Common myeloid progenitor, CD34-positive (primary cell): Measurements from ENCODE around the gene TSKU.
"Not testable (repeated sequence)": the region's sequence is repeated elsewhere in the genome, so short reads cannot be mapped to it uniquely, and the experiment has no call there.

ENCODE experiments used
- CTCF ChIA-PET: fragments of 350-600 bp; sonication (Branson Sonifier 250); formaldehyde crosslinking; loops from one replicate; lab custom pipeline; 2021; ENCODE audit warnings: antibody characterized with exemption; lab: Charles Lee
- POLR2A ChIA-PET: fragments of 350-600 bp; sonication (Branson Sonifier 250); formaldehyde crosslinking; loops from one replicate; lab custom pipeline; 2021; ENCODE audit warnings: antibody characterized with exemption; lab: Charles Lee
- DNase-seq, 3 donors: peaks; one replicate each; pipeline versions ENCODE4 v3.0.0 to v3.0.0-alpha.2; 2013
- H3K27ac ChIP-seq, 2 experiments: 1 replicate in 1 of 2; 2 replicates in 1 of 2; pipeline ENCODE4 v1.7.0; 2013; ENCODE audit warnings: inconsistent platforms in 2 of 2, low read length in 2 of 2, mild to moderate bottlenecking in 2 of 2, low read depth in 1 of 2, moderate library complexity in 1 of 2; ENCODE audit not compliant: severe bottlenecking in 2 of 2, insufficient read depth in 1 of 2, poor library complexity in 1 of 2
- H3K27me3 ChIP-seq, 5 experiments: replicated peaks in 2 of 5; 1 replicate in 3 of 5; 2 replicates in 2 of 5; pipeline versions ENCODE4 v1.6.1 to v1.7.0; 2013; ENCODE audit warnings: low read length in 4 of 5, mild to moderate bottlenecking in 2 of 5, moderate library complexity in 2 of 5, inconsistent platforms in 1 of 5; ENCODE audit not compliant: insufficient read depth in 5 of 5, control insufficient read depth in 4 of 5
- H3K36me3 ChIP-seq, 4 experiments: 1 replicate in 2 of 4; 2 replicates in 2 of 4; pipeline versions ENCODE4 v1.6.1 to v1.7.0; 2013; ENCODE audit warnings: low read length in 3 of 4, control low read depth in 1 of 4, mild to moderate bottlenecking in 1 of 4; ENCODE audit not compliant: control insufficient read depth in 4 of 4, insufficient read depth in 4 of 4
- H3K4me1 ChIP-seq, 4 experiments: 1 replicate in 3 of 4; 2 replicates in 1 of 4; pipeline versions ENCODE4 v1.6.1 to v1.7.1; 2013; ENCODE audit warnings: low read length in 3 of 4, mild to moderate bottlenecking in 3 of 4, control low read depth in 1 of 4, inconsistent platforms in 1 of 4, moderate library complexity in 1 of 4; ENCODE audit not compliant: control insufficient read depth in 4 of 4, insufficient read depth in 4 of 4; ENCODE audit errors: control extremely low read depth in 1 of 4
- H3K4me3 ChIP-seq, 7 experiments: 1 replicate in 4 of 7; 2 replicates in 3 of 7; pipeline versions ENCODE4 v1.5.1 to v1.7.0; 2013; ENCODE audit warnings: mild to moderate bottlenecking in 7 of 7, low read length in 6 of 7, moderate library complexity in 6 of 7, inconsistent platforms in 2 of 7, low read depth in 2 of 7, control low read depth in 1 of 7; ENCODE audit not compliant: insufficient read depth in 4 of 7, control insufficient read depth in 1 of 7; ENCODE audit errors: extremely low read depth in 1 of 7
- H3K9me3 ChIP-seq, 5 experiments: 1 replicate in 4 of 5; 2 replicates in 1 of 5; pipeline versions ENCODE4 v1.6.1 to v1.7.1; 2013; ENCODE audit warnings: low read length in 4 of 5, mild to moderate bottlenecking in 2 of 5, inconsistent platforms in 1 of 5, low read depth in 1 of 5, moderate library complexity in 1 of 5; ENCODE audit not compliant: control insufficient read depth in 4 of 5, insufficient read depth in 2 of 5; ENCODE audit errors: control extremely low read depth in 1 of 5
- WGBS: methylation state at CpG from one replicate; pipeline ENCODE4 v1.1.5; 2013; ENCODE audit not compliant: insufficient coverage; 5-methylcytosine and 5-hydroxymethylcytosine counted together

TSKU gene

DNA sequence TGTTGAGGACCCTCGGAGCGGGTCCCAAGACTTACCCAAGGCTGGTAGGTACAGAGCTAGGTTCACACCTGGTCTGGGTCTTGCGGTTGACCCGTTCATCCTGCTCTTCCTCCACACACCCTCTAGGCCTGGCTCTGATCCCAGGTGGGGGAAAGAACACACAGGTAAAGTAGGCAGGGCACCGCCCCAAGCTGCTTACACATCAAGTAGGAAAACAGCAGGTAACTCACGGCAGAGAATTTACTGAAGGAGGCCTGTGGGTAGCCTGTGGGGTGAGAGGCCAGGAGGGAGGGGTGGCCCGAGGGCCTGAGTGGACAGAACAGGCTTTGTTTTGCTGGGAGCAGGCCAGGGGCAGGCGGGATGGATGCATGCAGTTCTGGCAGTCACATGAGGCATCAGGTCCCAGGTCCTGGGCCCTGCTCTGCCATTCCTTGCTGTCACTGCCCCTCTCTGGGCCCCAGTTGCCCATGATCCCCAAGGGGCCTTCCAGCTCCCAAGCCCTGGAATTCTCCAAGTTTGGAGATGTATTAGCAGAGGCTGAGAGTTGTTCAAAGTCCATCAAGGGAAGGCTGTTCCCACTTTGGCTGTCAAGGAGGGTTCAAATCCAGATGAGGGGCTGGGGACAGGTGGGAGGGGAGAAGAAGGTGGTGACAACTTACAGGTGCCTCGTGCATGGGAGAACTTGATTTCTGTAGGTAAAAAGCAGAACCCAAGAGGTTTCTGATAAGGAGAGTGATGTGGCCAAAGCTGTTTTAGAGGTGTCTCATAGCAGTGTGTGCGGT, 5.7 kb downstream of the TSKU start:
- peaks cover 0 to 8% (median 7%) of the 10 kb centered on the region in 4 experiments for H3K4me1 ChIP-seq
- no peak for DNase-seq
- no peak overlapping the region for H3K27ac ChIP-seq
- ChIA-PET CTCF (interaction anchor here (1.5 to 2.2 kb wide), 3 partner anchors 11 to 66 kb away, joined by 3 to 7 read pairs (median 4); no protein-coding TSS in a partner anchor), POLR2A (no interaction called here)
- H3K36me3 ChIP-seq: no peaks in the 10 kb centered on the region
- no peak overlapping the region for H3K4me3 ChIP-seq
- peaks cover 0 to 29% (median 7%) of the 10 kb centered on the region in 5 experiments for H3K27me3 ChIP-seq
- WGBS: 96% methylated on average over 7 of the region's 10 CpGs
- no peaks in the 10 kb centered on the region for H3K9me3 ChIP-seq

DNA sequence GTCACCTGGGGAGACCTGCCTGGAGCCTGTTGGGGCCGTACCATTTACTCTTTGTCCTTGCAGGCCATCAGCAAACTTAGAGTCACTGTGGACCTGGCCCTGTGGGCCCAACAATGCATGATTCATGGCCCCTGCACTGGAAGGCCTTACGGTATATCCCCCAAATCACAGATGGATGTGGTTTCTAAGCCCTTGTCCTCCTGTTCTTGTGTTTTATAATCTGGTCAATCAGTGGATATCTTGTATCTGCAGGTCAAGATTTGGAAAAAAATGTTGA, 6.2 kb downstream of the TSKU start:
- H3K9me3 ChIP-seq: no peaks in the 10 kb centered on the region
- H3K27me3 ChIP-seq: peaks cover 0 to 24% (median 6%) of the 10 kb centered on the region in 5 experiments
- POLR2A ChIA-PET: no interaction called here
- peaks cover 0 to 3% (median 2%) of the 10 kb centered on the region in 4 experiments for H3K4me1 ChIP-seq
- H3K36me3 ChIP-seq: no peaks in the 10 kb centered on the region
- CTCF ChIA-PET: interaction anchor here (2.2 kb wide), 1 partner anchor 10 kb away, joined by 7 read pairs; no protein-coding TSS in a partner anchor
- WGBS: 100% methylated on average over 1 of the region's 2 CpGs
- H3K27ac ChIP-seq: no peak overlapping the region
- H3K4me3 ChIP-seq: no peak overlapping the region
- no peak for DNase-seq

DNA sequence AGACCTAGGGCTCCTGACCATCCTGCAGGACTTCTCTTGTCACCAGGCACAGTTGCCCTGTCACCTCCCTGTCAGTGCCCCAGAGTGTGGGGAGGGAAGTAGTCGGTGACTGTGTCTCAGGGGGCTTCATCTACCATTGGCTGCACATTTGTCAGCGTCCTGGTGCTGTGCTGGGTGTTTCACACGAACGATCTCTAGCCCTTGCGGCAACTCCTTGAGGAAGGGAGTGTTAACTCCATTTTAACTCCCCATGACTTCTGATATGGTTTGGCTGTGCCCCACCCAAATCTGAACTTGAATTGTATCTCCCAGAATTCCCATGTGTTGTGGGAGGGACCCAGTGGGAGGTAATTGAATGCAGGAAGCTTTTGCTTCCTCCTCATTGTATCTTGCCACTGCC, 7.1 kb downstream of the TSKU start:
- Histone ChIP-seq H3K9me3 (no peaks in the 10 kb centered on the region), H3K27me3 (peaks cover 0 to 15% (median 2%) of the 10 kb centered on the region in 5 experiments), H3K4me1 (no peaks in the 10 kb centered on the region), H3K36me3 (no peaks in the 10 kb centered on the region), H3K27ac (no peak overlapping the region), H3K4me3 (no peak overlapping the region)
- CTCF ChIA-PET: no interaction called here
- POLR2A ChIA-PET: no interaction called here
- no peak for DNase-seq
- WGBS: 89% methylated on average over 3 of the region's 5 CpGs

- H3K36me3 ChIP-seq, H3K27me3 ChIP-seq, H3K27ac ChIP-seq, H3K9me3 ChIP-seq, POLR2A ChIA-PET, H3K4me3 ChIP-seq, DNase-seq, H3K4me1 ChIP-seq: not testable (repeated sequence)
- WGBS: 97% methylated on average over 4 of the region's 4 CpGs
- CTCF ChIA-PET: interaction anchor here (1.0 to 1.9 kb wide), 2 partner anchors 9 to 12 kb away, joined by 4 to 6 read pairs; no protein-coding TSS in a partner anchor
Measured at GRCh38 chr11:76791002-76791770, 8.0 kb downstream of the TSKU start.

GRCh38 chr11:76791861-76792260, 8.7 kb downstream of the TSKU start:
- Histone ChIP-seq H3K9me3 (no peaks in the 10 kb centered on the region), H3K27me3 (no peaks in the 10 kb centered on the region), H3K4me1 (no peaks in the 10 kb centered on the region), H3K4me3 (no peak overlapping the region), H3K36me3 (no peaks in the 10 kb centered on the region), H3K27ac (no peak overlapping the region)
- CTCF ChIA-PET: interaction anchor here (0.8 to 1.9 kb wide), 3 partner anchors 8 to 17 kb away, joined by 4 to 6 read pairs (median 4); no protein-coding TSS in a partner anchor
- WGBS: 99% methylated on average over 6 of the region's 6 CpGs
- POLR2A ChIA-PET: interaction anchor here (0.6 kb wide), 1 partner anchor 10 kb away, joined by 5 read pairs; no protein-coding TSS in a partner anchor
- no peak for DNase-seq

GRCh38 chr11:76792505-76793264, 9.5 kb downstream of the TSKU start:
- H3K36me3 ChIP-seq: no peaks in the 10 kb centered on the region
- H3K27ac ChIP-seq: no peak overlapping the region
- ChIA-PET POLR2A (interaction anchor here (0.6 kb wide), 1 partner anchor 10 kb away, joined by 5 read pairs; no protein-coding TSS in a partner anchor), CTCF (interaction anchor here (0.8 to 1.9 kb wide), 2 partner anchors 13 to 16 kb away, joined by 4 to 6 read pairs; no protein-coding TSS in a partner anchor)
- WGBS: 97% methylated on average over 12 of the region's 13 CpGs
- H3K9me3 ChIP-seq: no peaks in the 10 kb centered on the region
- no peak for DNase-seq
- H3K4me3 ChIP-seq: no peak overlapping the region
- H3K27me3 ChIP-seq: no peaks in the 10 kb centered on the region
- H3K4me1 ChIP-seq: no peaks in the 10 kb centered on the region
